Colonic mucosa (tissue), 4 donors: ENCODE data around the gene SMYD5. TPM values are rescaled to one million over a fixed set of nuclear protein-coding genes. Genes with fewer than 3 reads are reported as not detected.

Experiments used
- DNase-seq: peaks from one replicate; pipeline ENCODE4 v3.0.0-alpha.2; 2020
- H3K27ac ChIP-seq: fragments of 200-600 bp; one replicate; pipeline ENCODE4 v1.8.0; 2021
- H3K27me3 ChIP-seq: fragments of 200-600 bp; one replicate; pipeline ENCODE4 v1.8.0; 2021
- H3K36me3 ChIP-seq: fragments of 200-600 bp; one replicate; pipeline ENCODE4 v1.8.0; 2021
- H3K4me1 ChIP-seq: fragments of 200-600 bp; one replicate; pipeline ENCODE4 v1.8.0; 2021; ENCODE audit warnings: mild to moderate bottlenecking
- H3K4me3 ChIP-seq: fragments of 200-600 bp; one replicate; pipeline ENCODE4 v1.8.0; 2021
- H3K9ac ChIP-seq, 2 donors: one replicate each; pipeline ENCODE4 v1.7.0; 2013; ENCODE audit warnings: control low read depth in 2 of 2, low read depth in 2 of 2, low read length in 2 of 2
- H3K9me3 ChIP-seq: fragments of 200-600 bp; one replicate; pipeline ENCODE4 v1.8.0; 2021
- intact Hi-C: fragments of 100-400 bp; cut with DNase I; formaldehyde crosslinking; loops from one replicate; pipeline ENCODE4 v1.14.1; 2022
- total RNA-seq, 2 donors: library from RNA; stranded (reverse); fragmentation: NEBNext Ultra II Directional in 1 of 2; extraction: Animal tissue kit (Norgen Biotek cat#: 25700) in 1 of 2; gene quantifications; one replicate each; pipeline ENCODE4 v1.2.1, GENCODE V29; 2021
- TF ChIP-seq, protein P1 (sequence below): fragments of 200-600 bp; IDR thresholded peaks from one replicate; pipeline ENCODE4 v1.8.0; 2022; ENCODE audit warnings: antibody characterized with exemption, mild to moderate bottlenecking
- donor health status: healthy.
- donor health status: DM: no; HTN: no; CAD: no.
- donor health status: DM: no; HTN: no; CAD: no.

SMYD5 gene
- total RNA-seq, 2 donors from 2014 or later = 9.4 to 18.9 TPM

DNA sequence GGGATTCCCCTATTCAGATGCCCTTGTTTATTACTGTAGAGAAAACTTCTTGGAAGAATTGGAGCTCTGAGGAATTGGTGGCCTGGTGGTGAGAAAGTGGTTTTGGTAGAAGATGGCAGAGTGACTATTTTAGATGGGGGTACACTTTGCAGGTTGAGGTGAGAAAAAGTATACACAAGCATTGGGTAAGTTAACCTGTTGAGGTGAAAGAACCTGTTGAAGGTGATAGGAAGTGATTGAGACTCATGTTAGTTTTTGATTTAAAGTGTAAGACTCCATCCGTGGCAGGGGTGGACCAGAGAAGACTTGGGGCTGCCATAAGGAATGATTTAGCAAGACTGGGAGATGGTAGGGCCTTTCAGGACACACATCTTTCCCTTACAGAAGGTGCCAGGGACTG is 23.1 kb downstream of the SMYD5 start:
- no peaks in the 10 kb centered on the region for H3K4me1 ChIP-seq
- no peaks in the 10 kb centered on the region for H3K36me3 ChIP-seq
- intact Hi-C loops = no loop called here
- no peak for DNase-seq
- no peak overlapping the region for H3K27ac ChIP-seq
- H3K4me3 ChIP-seq = no peak overlapping the region
- no peaks in the 10 kb centered on the region for H3K27me3 ChIP-seq
- TF ChIP-seq, protein P1, sequence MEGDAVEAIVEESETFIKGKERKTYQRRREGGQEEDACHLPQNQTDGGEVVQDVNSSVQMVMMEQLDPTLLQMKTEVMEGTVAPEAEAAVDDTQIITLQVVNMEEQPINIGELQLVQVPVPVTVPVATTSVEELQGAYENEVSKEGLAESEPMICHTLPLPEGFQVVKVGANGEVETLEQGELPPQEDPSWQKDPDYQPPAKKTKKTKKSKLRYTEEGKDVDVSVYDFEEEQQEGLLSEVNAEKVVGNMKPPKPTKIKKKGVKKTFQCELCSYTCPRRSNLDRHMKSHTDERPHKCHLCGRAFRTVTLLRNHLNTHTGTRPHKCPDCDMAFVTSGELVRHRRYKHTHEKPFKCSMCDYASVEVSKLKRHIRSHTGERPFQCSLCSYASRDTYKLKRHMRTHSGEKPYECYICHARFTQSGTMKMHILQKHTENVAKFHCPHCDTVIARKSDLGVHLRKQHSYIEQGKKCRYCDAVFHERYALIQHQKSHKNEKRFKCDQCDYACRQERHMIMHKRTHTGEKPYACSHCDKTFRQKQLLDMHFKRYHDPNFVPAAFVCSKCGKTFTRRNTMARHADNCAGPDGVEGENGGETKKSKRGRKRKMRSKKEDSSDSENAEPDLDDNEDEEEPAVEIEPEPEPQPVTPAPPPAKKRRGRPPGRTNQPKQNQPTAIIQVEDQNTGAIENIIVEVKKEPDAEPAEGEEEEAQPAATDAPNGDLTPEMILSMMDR = no peak
- no peaks in the 10 kb centered on the region for H3K9me3 ChIP-seq
- no peak overlapping the region for H3K9ac ChIP-seq

DNA sequence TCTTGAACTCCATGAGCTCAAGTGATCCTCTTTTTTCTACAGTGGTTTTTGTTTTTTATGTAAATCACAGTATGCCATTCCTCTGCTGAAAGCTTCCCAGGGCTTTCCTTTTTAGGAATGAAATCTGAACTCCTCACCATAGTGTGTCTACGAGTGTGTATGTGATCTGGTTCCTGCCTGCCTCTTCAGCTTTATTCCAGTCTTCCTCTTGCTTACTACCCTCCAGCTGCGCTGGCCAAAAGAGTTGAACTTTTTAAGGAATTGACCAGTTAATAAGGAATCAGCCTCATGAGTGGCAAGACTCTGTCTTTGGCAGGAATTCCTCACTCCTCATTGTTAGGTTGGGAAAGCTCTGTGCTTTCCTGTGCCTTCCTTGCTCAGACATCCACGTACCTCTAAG is 24.1 kb downstream of the SMYD5 start:
- Histone ChIP-seq H3K4me1 (no peaks in the 10 kb centered on the region), H3K9ac (no peak overlapping the region)
- intact Hi-C loops = no loop called here

DNA sequence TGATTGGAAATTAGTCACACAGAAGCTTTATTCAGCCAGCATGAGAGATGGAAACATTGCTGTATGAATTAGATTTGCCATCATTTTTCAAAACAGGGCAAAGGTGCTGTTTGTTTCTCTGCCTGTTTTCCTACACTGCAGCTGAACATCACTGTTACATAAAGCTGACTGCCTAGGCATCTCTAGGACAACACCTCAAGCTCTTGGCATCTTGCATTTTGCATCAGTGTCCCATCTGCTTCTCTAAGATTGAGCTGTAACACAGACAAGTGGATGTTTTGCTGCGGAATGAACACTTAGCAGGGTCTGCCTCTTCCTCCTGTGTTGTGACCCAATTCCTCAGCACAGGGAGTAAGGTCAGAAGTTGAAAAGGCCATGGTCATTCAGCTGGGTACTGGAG is 24.9 kb downstream of the SMYD5 start:
- no peaks in the 10 kb centered on the region for H3K27me3 ChIP-seq
- peaks cover 11% of the 10 kb centered on the region for H3K36me3 ChIP-seq
- TF ChIP-seq, protein P1 = no peak
- H3K9me3 ChIP-seq = no peaks in the 10 kb centered on the region
- H3K27ac ChIP-seq = no peak overlapping the region
- H3K4me1 ChIP-seq = no peaks in the 10 kb centered on the region
- intact Hi-C loops = no loop called here
- no peak overlapping the region for H3K4me3 ChIP-seq
- no peak overlapping the region for H3K9ac ChIP-seq
- no peak for DNase-seq

More for the DNA sequence above, 24.1 kb downstream of the SMYD5 start:
- peaks cover 7% of the 10 kb centered on the region for H3K36me3 ChIP-seq
- H3K9me3 ChIP-seq = no peaks in the 10 kb centered on the region
- H3K4me3 ChIP-seq = no peak overlapping the region
- H3K27me3 ChIP-seq = no peaks in the 10 kb centered on the region
- TF ChIP-seq, protein P1 = no peak
- no peak overlapping the region for H3K27ac ChIP-seq
- DNase-seq = no peak

DNA sequence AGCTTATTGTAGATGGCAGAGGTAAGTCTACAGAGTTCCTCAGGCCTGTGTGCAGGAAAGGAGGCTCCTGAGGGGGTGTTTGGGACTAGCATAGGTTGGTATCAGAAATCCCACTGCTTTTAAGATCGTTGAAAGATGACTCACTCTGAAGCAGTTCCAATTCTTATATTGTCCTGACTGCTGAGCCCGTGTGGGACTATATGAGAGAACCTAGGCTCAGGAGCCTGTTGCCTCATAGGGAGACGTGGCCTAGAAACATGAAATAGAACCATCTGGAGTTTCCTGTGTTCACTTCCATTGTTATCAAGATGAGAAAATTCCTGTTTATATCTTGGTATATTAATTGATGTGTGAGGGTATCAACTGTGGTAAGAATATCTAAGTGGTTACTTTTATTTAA is 25.7 kb downstream of the SMYD5 start:
- DNase-seq = no peak
- H3K27me3 ChIP-seq = no peaks in the 10 kb centered on the region
- no peak overlapping the region for H3K4me3 ChIP-seq
- H3K36me3 ChIP-seq = peaks cover 19% of the 10 kb centered on the region
- TF ChIP-seq, protein P1 = no peak
- no peak overlapping the region for H3K9ac ChIP-seq
- H3K27ac ChIP-seq = no peak overlapping the region
- no peaks in the 10 kb centered on the region for H3K9me3 ChIP-seq
- intact Hi-C loops = no loop called here
- H3K4me1 ChIP-seq = no peaks in the 10 kb centered on the region

DNA sequence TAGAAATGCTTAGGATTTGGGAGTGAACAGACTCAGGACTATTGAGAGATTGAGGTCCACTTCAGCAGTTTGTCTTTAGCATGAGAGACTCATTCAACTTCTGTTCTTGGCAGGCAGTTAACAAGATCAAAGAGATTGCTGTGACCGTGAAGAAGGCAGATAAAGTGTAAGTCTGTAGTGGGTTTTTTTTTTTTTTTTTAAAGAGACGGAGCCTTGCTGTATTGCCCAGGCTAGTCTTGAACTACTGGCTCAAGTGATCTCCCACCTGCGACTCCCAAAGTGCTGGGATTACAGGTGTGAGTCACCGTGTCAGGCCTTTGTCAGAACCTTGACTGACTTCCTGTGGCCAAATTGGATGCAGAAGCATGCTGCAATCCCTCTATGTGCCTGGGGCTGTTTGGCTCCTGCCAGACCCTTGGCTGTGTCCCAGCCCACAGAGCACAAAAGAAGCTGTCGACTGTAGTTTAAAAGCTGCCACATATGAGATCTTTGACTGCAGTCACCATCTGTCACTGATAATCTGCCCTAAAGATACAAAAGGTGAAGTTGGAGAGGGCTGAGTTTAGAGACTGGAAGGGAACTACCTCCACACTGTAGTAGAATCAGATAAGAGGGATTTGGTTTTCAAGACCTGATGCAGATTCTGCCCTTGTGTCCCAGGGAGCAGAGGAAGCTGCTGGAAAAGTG is 30.0 kb downstream of the SMYD5 start:
- no peaks in the 10 kb centered on the region for H3K9me3 ChIP-seq
- H3K9ac ChIP-seq = no peak overlapping the region
- H3K4me3 ChIP-seq = no peak overlapping the region
- TF ChIP-seq, protein P1 = no peak
- no peaks in the 10 kb centered on the region for H3K4me1 ChIP-seq
- intact Hi-C loops = no loop called here
- H3K27ac ChIP-seq = no peak overlapping the region
- H3K27me3 ChIP-seq = no peaks in the 10 kb centered on the region
- no peak for DNase-seq
- peaks cover 38% of the 10 kb centered on the region for H3K36me3 ChIP-seq
